HG03159 (cell line): Measurements from ENCODE around the gene CRBN.
A peak's percentile ranks its signal among the peaks of the same experiment; 100 is the strongest.

Experiments
- ATAC-seq: cut with Tn5 transposase; IDR thresholded peaks from one replicate; pipeline ENCODE4 v1.9.1; 2021; ENCODE audit warnings: mild to moderate bottlenecking, moderate library complexity; ENCODE audit not compliant: unreplicated experiment

The CRBN gene

GRCh38 chr3:3179407-3180094, at the start of gene CRBN:
TSS of gene CRBN (minus strand) at chr3:3179691. CDS start at chr3:3179687, 4 bp downstream.
- ATAC-seq, result peak; percentile 99

- no peak for ATAC-seq
Observed at GRCh38 chr3:3227640-3228039, 48.1 kb upstream of the CRBN start.

- no peak for ATAC-seq
Observed at GRCh38 chr3:3221528-3221927, 42.0 kb upstream of the CRBN start.

- no peak for ATAC-seq
Observed at GRCh38 chr3:3216401-3216800, 36.9 kb upstream of the CRBN start.

- ATAC-seq, result no peak
Observed at GRCh38 chr3:3212781-3213440, 33.4 kb upstream of the CRBN start.

- ATAC-seq, result no peak
Observed at GRCh38 chr3:3209714-3210113, 30.2 kb upstream of the CRBN start.

- ATAC-seq, result no peak
Observed at GRCh38 chr3:3209057-3209456, 29.6 kb upstream of the CRBN start.

GRCh38 chr3:3201611-3202010, 22.1 kb upstream of the CRBN start:
- ATAC-seq, result peak; percentile 85

- peak; percentile 72 for ATAC-seq
Observed at GRCh38 chr3:3200632-3201212, 21.2 kb upstream of the CRBN start.

- ATAC-seq, result no peak
Observed at GRCh38 chr3:3199306-3199705, 19.8 kb upstream of the CRBN start.

- peak; percentile 41 for ATAC-seq
Observed at GRCh38 chr3:3196148-3196861, 16.8 kb upstream of the CRBN start.

- ATAC-seq, result no peak
Observed at GRCh38 chr3:3194861-3195260, 15.4 kb upstream of the CRBN start.

GRCh38 chr3:3192286-3192675, 12.8 kb upstream of the CRBN start:
- ATAC-seq, result no peak

- no peak for ATAC-seq
Observed at GRCh38 chr3:3191675-3192285, 12.3 kb upstream of the CRBN start.

- no peak for ATAC-seq
Observed at GRCh38 chr3:3189961-3190360, 10.5 kb upstream of the CRBN start.

GRCh38 chr3:3189102-3189727, 9.7 kb upstream of the CRBN start:
- ATAC-seq, result no peak

GRCh38 chr3:3184876-3185275, 5.4 kb upstream of the CRBN start:
- no peak for ATAC-seq

- no peak for ATAC-seq
Observed at GRCh38 chr3:3180456-3180855, 965 bp upstream of the CRBN start.

- ATAC-seq, result peak; percentile 11
Observed at GRCh38 chr3:3178498-3179328, 778 bp downstream of the CRBN start.
